HEK293 (cell line): ENCODE data around the gene PTPRH.

Experiments used
- GLI2 ChIP-seq: fragments of 450-650 bp; formaldehyde crosslinking; IDR thresholded peaks from 2 replicates; pipeline ENCODE4; 2017; ENCODE audit warnings: missing biosample characterization, missing genetic modification characterization, low read depth, borderline replicate concordance
- HOXC10 ChIP-seq: sonication (generic); formaldehyde crosslinking; IDR thresholded peaks from 2 replicates; pipeline ENCODE4 v1.8.1; 2023; ENCODE audit warnings: mild to moderate bottlenecking, missing genetic modification reagents
- KLF7 ChIP-seq: fragments of 450-650 bp; formaldehyde crosslinking; IDR thresholded peaks from 2 replicates; pipeline ENCODE4 v1.5.1; 2016; ENCODE audit warnings: missing biosample characterization, missing genetic modification characterization, borderline replicate concordance
- KLF8 ChIP-seq: fragments of 450-650 bp; formaldehyde crosslinking; IDR thresholded peaks from 2 replicates; pipeline ENCODE4 v1.5.1; 2016; ENCODE audit warnings: missing biosample characterization, missing genetic modification characterization
- OSR2 ChIP-seq: fragments of 450-650 bp; formaldehyde crosslinking; IDR thresholded peaks from 2 replicates; pipeline ENCODE4 v1.5.1; 2016; ENCODE audit warnings: missing biosample characterization, missing genetic modification characterization
- REPIN1 ChIP-seq: fragments of 450-650 bp; formaldehyde crosslinking; IDR thresholded peaks from 2 replicates; pipeline ENCODE4 v1.5.1; 2017; ENCODE audit warnings: missing biosample characterization, missing genetic modification characterization, low read depth
- SP3 ChIP-seq: fragments of 450-650 bp; formaldehyde crosslinking; IDR thresholded peaks from 2 replicates; pipeline ENCODE4 v1.5.1; 2016; ENCODE audit warnings: missing biosample characterization, missing genetic modification characterization
- SP7 ChIP-seq: fragments of 450-650 bp; formaldehyde crosslinking; IDR thresholded peaks from 2 replicates; pipeline ENCODE4 v1.5.1; 2016; ENCODE audit warnings: missing biosample characterization, missing genetic modification characterization
- ZBTB1 ChIP-seq: fragments of 450-650 bp; formaldehyde crosslinking; IDR thresholded peaks from 2 replicates; pipeline ENCODE4 v1.5.1; 2016; ENCODE audit warnings: missing biosample characterization, missing genetic modification characterization
- ZBTB48 ChIP-seq: fragments of 450-650 bp; formaldehyde crosslinking; IDR thresholded peaks from 2 replicates; pipeline ENCODE4 v1.5.1; 2016; ENCODE audit warnings: missing biosample characterization, missing genetic modification characterization
- ZEB2 ChIP-seq: fragments of 450-650 bp; formaldehyde crosslinking; IDR thresholded peaks from 2 replicates; pipeline ENCODE4 v1.5.1; 2016; ENCODE audit warnings: missing biosample characterization, missing genetic modification characterization
- ZNF114 ChIP-seq: fragments of 450-650 bp; formaldehyde crosslinking; IDR thresholded peaks from 2 replicates; pipeline ENCODE4 v1.5.0; 2017; ENCODE audit warnings: missing biosample characterization, missing genetic modification characterization
- ZNF157 ChIP-seq: fragments of 450-650 bp; formaldehyde crosslinking; IDR thresholded peaks from 2 replicates; pipeline ENCODE4 v1.5.1; 2016; ENCODE audit warnings: missing biosample characterization, missing genetic modification characterization
- ZNF24 ChIP-seq: fragments of 450-650 bp; formaldehyde crosslinking; IDR thresholded peaks from 2 replicates; pipeline ENCODE4 v1.5.1; 2016; ENCODE audit warnings: missing biosample characterization, missing genetic modification characterization
- ZNF341 ChIP-seq: fragments of 450-650 bp; formaldehyde crosslinking; IDR thresholded peaks from 2 replicates; pipeline ENCODE4; 2016; ENCODE audit warnings: low read depth, missing biosample characterization, missing genetic modification characterization
- ZNF423 ChIP-seq: fragments of 450-650 bp; formaldehyde crosslinking; IDR thresholded peaks from 2 replicates; pipeline ENCODE4 v1.5.1; 2016; ENCODE audit warnings: missing biosample characterization, missing genetic modification characterization
- ZNF426 ChIP-seq: fragments of 450-650 bp; formaldehyde crosslinking; IDR thresholded peaks from 2 replicates; pipeline ENCODE4 v1.5.1; 2017; ENCODE audit warnings: missing biosample characterization, missing genetic modification characterization, mild to moderate bottlenecking, inconsistent platforms, moderate library complexity
- ZSCAN16 ChIP-seq: fragments of 450-650 bp; formaldehyde crosslinking; IDR thresholded peaks from 2 replicates; pipeline ENCODE4 v1.5.1; 2016; ENCODE audit warnings: missing biosample characterization, missing genetic modification characterization
- TF ChIP-seq, protein P1 (sequence below): fragments of 450-650 bp; formaldehyde crosslinking; IDR thresholded peaks from 2 replicates; pipeline ENCODE4 v1.5.1; 2016; ENCODE audit warnings: missing biosample characterization, missing genetic modification characterization
- TF ChIP-seq, protein P2 (sequence below): fragments of 450-650 bp; formaldehyde crosslinking; IDR thresholded peaks from 2 replicates; pipeline ENCODE4 v1.5.1; 2016; ENCODE audit warnings: missing biosample characterization, missing genetic modification characterization
- TF ChIP-seq, protein P3 (sequence below): IDR thresholded peaks from 2 replicates; pipeline ENCODE4 v1.6.1; 2011; ENCODE audit warnings: mild to moderate bottlenecking, low read depth, low read length, borderline replicate concordance
- TF ChIP-seq, protein P4 (sequence below): fragments of 450-650 bp; IDR thresholded peaks from 2 replicates; pipeline ENCODE4 v1.5.1; 2018; ENCODE audit warnings: missing biosample characterization, missing genetic modification characterization

The PTPRH gene

DNA sequence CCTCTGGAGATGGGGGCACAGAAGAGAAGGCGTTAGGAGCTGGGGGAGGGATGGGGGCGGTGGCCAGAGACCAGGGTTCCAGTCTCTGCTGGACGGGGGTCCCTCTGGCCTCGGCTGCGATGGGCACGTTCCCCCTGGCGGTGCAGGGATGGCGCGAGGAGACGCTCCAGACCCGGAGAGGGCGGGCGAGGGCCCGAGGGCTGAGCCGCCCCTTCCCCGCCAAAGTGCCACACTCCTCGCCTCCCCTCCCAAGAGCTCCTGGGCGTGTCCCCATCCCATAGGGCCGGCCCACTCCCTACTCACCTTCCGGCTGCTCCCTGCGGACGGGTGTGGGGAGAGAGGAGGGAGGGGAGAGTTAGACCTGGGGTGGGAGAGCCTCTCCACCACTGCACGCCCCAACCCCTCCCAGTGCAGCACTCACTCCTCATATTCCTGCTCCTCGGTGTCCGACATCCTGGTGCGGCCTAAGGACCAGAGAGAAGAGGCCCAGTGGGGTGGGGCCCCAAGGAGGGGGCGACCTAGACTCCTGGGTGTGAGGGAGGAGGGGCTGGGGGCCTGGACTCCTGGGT is 62.5 kb downstream of the PTPRH start (continued):
- no peak for TF ChIP-seq ZNF426 (tag by site-specific recombination)
- peak; percentile 84 for TF ChIP-seq SP3 (tag by site-specific recombination)
- peak; percentile 35 for TF ChIP-seq SP7 (tag by site-specific recombination)
- peak; percentile 38; the same call in 1 of the 2 replicates for TF ChIP-seq ZBTB48 (tag by site-specific recombination)
- no peak for TF ChIP-seq ZNF423 (tag by site-specific recombination)
- TF ChIP-seq OSR2, result 0 out of 2 replicates have a peak, but pooled peaks have one; percentile 16
- 0 out of 2 replicates have a peak, but pooled peaks have one; percentile 19 for TF ChIP-seq ZNF24 (tag by site-specific recombination)
- no peak for TF ChIP-seq ZBTB1 (tag by site-specific recombination)
- TF ChIP-seq, protein P1, sequence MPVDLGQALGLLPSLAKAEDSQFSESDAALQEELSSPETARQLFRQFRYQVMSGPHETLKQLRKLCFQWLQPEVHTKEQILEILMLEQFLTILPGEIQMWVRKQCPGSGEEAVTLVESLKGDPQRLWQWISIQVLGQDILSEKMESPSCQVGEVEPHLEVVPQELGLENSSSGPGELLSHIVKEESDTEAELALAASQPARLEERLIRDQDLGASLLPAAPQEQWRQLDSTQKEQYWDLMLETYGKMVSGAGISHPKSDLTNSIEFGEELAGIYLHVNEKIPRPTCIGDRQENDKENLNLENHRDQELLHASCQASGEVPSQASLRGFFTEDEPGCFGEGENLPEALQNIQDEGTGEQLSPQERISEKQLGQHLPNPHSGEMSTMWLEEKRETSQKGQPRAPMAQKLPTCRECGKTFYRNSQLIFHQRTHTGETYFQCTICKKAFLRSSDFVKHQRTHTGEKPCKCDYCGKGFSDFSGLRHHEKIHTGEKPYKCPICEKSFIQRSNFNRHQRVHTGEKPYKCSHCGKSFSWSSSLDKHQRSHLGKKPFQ (tag by site-specific recombination), result no peak
- TF ChIP-seq ZEB2 (tag by site-specific recombination), result no peak
- no peak for TF ChIP-seq ZNF114
- peak; percentile 62 for TF ChIP-seq ZNF341 (tag by site-specific recombination)
- no peak for TF ChIP-seq REPIN1 (tag by site-specific recombination)
- TF ChIP-seq KLF8, result peak; percentile 67
- TF ChIP-seq HOXC10 (CRISPR knock-in tag), result no peak
- TF ChIP-seq ZSCAN16, result no peak
- peak; percentile 84; the same call in 1 of the 2 replicates for TF ChIP-seq KLF7 (tag by site-specific recombination)
- TF ChIP-seq GLI2 (tag by site-specific recombination), result no peak
- TF ChIP-seq, protein P2, sequence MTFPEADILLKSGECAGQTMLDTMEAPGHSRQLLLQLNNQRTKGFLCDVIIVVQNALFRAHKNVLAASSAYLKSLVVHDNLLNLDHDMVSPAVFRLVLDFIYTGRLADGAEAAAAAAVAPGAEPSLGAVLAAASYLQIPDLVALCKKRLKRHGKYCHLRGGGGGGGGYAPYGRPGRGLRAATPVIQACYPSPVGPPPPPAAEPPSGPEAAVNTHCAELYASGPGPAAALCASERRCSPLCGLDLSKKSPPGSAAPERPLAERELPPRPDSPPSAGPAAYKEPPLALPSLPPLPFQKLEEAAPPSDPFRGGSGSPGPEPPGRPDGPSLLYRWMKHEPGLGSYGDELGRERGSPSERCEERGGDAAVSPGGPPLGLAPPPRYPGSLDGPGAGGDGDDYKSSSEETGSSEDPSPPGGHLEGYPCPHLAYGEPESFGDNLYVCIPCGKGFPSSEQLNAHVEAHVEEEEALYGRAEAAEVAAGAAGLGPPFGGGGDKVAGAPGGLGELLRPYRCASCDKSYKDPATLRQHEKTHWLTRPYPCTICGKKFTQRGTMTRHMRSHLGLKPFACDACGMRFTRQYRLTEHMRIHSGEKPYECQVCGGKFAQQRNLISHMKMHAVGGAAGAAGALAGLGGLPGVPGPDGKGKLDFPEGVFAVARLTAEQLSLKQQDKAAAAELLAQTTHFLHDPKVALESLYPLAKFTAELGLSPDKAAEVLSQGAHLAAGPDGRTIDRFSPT, result 0 out of 2 replicates have a peak, but pooled peaks have one; percentile 48
- TF ChIP-seq, protein P3, sequence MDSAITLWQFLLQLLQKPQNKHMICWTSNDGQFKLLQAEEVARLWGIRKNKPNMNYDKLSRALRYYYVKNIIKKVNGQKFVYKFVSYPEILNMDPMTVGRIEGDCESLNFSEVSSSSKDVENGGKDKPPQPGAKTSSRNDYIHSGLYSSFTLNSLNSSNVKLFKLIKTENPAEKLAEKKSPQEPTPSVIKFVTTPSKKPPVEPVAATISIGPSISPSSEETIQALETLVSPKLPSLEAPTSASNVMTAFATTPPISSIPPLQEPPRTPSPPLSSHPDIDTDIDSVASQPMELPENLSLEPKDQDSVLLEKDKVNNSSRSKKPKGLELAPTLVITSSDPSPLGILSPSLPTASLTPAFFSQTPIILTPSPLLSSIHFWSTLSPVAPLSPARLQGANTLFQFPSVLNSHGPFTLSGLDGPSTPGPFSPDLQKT, result no peak
- TF ChIP-seq, protein P4, sequence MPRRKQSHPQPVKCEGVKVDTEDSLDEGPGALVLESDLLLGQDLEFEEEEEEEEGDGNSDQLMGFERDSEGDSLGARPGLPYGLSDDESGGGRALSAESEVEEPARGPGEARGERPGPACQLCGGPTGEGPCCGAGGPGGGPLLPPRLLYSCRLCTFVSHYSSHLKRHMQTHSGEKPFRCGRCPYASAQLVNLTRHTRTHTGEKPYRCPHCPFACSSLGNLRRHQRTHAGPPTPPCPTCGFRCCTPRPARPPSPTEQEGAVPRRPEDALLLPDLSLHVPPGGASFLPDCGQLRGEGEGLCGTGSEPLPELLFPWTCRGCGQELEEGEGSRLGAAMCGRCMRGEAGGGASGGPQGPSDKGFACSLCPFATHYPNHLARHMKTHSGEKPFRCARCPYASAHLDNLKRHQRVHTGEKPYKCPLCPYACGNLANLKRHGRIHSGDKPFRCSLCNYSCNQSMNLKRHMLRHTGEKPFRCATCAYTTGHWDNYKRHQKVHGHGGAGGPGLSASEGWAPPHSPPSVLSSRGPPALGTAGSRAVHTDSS (tag by site-specific recombination), result peak; percentile 39; the same call in 1 of the 2 replicates
- TF ChIP-seq ZNF157 (tag by site-specific recombination), result no peak
